A549 (cell line): ENCODE measurements around the gene SCO1.

Experiments used
- CTCF ChIP-seq: fragments of >200 bp; sonication (Bioruptor Twin); formaldehyde crosslinking; IDR thresholded peaks from 3 replicates; pipeline ENCODE4 v1.5.1; 2016
- EP300 ChIP-seq, 2 experiments: fragments of >200 bp; sonication (Bioruptor Twin); formaldehyde crosslinking; IDR thresholded peaks; 2 replicates in 1 of 2; 3 replicates in 1 of 2; pipeline ENCODE4 v1.6.1; 2016 to 2017
- HOXB5 ChIP-seq: fragments of 250-450 bp; sonication (Bioruptor Pico); IDR thresholded peaks from 2 replicates; pipeline ENCODE4 v1.5.0; 2020; ENCODE audit warnings: mild to moderate bottlenecking, moderate library complexity
- JUN ChIP-seq, 2 experiments: fragments of >200 bp; sonication (Bioruptor Twin); formaldehyde crosslinking; IDR thresholded peaks; 2 replicates in 1 of 2; 3 replicates in 1 of 2; pipeline ENCODE4 v1.6.1; 2016 to 2017
- SREBF2 ChIP-seq: fragments of 450-650 bp; IDR thresholded peaks from 2 replicates; pipeline ENCODE4 v1.6.1; 2014; ENCODE audit warnings: mild to moderate bottlenecking, moderate library complexity

GRCh38 chr17:10741416-10742135 is 44.2 kb upstream of the SCO1 start:
- TF ChIP-seq EP300 (IDR thresholded peaks at IDR 0.05) (no peak), CTCF (no peak), JUN (IDR thresholded peaks at IDR 0.05) (no peak), SREBF2 (no peak), HOXB5 (CRISPR knock-in tag) (no peak)
